NCI-H774 (cell line): Measurements from ENCODE around the gene ANKRD39.

ENCODE experiments used
- DNase-seq: peaks from one replicate; lab custom pipeline; 2025; lab: John Stamatoyannopoulos, UW

The ANKRD39 gene

DNA sequence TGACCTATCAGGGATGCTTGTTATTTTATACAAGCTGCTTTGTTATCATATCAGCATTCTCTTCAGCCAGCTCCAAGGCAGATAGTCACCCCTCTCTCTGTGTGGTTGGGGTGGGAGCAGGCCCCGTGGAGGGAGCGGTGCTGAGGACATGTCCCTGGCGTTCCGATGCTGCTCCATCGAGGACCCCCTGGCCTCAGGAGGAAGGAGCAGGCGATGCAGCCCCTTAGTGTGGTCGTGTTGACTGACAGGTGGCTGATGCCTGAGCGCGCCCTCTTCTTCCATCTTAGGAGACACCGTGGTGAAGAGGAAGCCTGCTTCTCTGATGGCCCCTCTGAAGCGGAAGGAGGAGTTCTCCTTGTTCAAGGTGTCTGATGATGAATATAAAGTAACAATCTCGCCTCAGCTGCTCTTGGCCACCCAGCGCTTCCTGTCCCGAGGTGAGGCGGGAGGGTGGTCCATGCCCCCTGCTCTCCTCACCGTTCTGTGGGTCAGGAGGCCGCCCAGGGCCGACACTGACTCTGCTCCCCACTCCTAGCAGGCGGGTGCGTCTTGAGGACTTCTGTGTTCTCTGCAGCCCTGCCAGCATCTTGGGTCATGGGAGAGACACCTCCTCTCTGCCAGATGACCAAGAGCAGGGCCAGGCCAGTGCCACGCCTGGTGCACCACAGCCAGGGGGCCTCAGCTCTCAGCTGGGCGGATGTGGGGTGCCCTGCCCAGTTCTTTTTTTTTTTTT is 31.1 kb downstream of the ANKRD39 start:
- no peak for DNase-seq

GRCh38 chr2:96825057-96825456 is 32.8 kb downstream of the ANKRD39 start:
- no peak for DNase-seq

DNA sequence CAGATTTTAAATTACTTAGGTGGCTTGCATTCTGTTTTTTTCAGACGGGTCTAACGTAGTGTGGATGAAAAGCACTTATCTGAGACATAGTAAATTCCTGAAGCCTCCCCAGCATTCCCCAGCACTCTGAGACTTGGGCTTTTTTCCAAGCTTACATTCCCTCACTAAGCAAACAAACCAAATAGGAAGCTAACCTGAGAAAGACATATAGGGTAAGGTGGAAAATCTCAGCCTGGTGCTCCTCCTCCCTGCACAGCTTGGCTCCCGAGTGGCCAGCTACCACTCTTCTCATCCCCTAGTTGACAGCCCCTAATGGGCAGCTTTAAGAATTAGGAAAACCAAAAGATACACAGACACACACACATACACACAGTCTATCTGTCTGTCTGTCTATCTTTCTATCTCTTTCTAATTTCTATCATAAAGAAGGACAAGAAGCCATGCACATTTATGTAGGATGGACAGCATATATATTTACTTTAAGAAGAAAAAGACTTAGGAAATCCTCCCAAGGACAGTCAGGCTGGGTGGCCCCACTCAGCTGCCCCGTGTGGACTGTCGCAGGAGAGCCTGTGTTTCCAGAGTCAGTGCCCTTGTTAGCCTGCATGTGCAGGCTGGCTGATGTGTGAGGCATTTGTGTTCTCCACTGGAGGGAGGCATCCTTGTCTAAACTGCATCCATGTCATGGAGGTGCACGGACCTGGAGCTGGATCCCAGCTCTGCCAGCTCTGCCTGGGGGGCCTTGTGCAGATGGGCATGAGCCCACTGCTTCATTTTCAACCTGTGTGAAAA is 33.5 kb downstream of the ANKRD39 start:
- DNase-seq: no peak

DNA sequence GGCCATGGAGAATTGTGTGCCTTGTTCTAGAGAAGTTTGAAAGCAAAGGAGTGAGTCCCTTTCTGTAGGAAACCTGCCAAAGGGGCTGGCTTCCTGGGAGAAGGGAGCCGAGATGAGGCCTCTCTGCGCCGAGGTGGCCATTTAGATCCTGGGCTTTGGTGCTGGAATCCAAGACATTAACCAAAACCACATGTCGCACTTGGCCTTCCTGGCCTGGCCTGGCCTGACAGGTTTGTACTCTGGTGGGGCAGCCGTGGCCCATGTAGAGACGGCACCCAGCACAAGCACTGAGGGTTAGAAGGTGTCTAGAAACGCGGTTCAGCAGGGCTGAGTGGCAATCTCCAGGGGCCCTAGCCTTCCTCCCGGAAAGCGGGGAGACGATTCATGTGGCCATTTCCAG is 34.6 kb downstream of the ANKRD39 start:
- no peak for DNase-seq

GRCh38 chr2:96822786-96823185 is 35.0 kb downstream of the ANKRD39 start:
- DNase-seq: no peak

DNA sequence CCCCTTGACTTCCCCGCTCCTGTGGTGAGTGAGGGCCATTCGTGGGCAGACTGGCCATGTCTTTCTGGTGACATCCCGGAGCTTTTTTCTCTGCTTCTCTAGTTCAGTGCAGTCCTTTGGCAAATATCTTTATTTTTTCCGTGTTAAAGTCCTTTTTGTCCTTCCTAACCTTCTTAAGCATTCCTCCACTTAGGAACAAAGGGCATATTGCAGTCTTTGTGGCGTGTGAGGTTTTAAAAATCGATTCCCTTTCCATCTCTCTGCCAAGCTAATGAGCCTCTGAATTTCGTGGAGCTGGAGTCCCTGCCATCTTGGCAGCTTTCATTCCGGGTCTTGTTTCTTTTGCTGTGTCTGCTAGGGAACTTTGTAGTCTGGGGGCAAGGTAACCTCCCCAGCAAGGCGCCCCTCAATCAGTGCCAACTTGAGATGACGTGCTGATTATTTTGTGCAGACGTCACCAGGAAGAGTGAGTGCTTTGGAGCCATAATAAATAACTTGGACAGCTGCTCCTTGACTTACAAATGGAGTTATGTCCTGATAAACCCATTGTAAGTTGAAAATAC is 36.6 kb downstream of the ANKRD39 start:
- no peak for DNase-seq

GRCh38 chr2:96819876-96820511 is 37.8 kb downstream of the ANKRD39 start:
- no peak for DNase-seq

- no peak for DNase-seq
Observed at GRCh38 chr2:96819128-96819875, 38.5 kb downstream of the ANKRD39 start.

DNA sequence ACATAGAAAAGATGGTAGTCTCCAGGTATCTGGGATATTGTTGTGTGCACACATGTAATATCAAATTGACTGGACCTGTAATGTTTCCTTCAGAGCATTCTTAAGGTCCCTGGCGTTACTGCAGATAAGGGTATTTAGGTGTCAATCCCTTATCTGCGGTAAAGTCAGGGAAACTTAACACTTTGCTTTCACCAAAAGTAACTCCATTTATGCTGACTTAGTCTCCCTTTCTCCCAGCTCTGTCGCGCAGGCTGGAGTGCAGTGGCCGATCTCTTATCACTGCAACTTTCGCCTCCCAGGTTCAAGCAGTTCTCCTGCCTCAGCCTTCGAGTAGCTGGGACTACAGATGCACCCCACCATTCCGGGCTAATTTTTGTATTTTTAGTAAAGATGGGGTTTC is 39.9 kb downstream of the ANKRD39 start:
- DNase-seq: no peak

GRCh38 chr2:96816836-96817702 is 40.7 kb downstream of the ANKRD39 start:
- no peak for DNase-seq

GRCh38 chr2:96816127-96816835 is 41.5 kb downstream of the ANKRD39 start, which contains the start of gene CNNM3:
Gene CNNM3 (plus strand): TSS chr2:96816268. CDS start chr2:96816278, 10 bp downstream.
- peak; percentile 92 for DNase-seq

- DNase-seq: no peak
Observed at GRCh38 chr2:96815326-96816126, 42.3 kb downstream of the ANKRD39 start.

GRCh38 chr2:96813656-96814055 is 44.2 kb downstream of the ANKRD39 start:
- DNase-seq: no peak

- no peak for DNase-seq
Observed at GRCh38 chr2:96811917-96812316, 45.9 kb downstream of the ANKRD39 start.

DNA sequence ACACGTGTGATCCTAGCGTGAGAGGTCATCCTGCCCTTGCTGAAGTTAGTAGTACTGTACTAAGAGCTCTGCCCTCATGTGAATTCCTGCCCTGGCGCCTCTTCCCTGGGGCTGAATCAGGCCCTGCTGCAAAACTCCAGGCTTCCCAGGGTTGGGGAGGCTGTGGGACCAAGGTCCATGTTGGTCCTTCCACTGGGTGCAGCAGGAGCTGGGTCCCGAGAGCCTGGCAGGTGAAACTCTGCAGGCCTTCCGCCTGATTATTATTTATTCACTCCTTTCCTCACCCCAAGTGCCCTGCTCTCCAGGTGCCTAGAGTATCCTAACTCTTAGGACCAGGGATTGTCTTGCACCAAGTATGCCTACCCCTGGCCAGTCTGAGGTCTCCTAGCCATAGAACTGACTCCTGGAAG is 47.0 kb downstream of the ANKRD39 start:
- no peak for DNase-seq

DNA sequence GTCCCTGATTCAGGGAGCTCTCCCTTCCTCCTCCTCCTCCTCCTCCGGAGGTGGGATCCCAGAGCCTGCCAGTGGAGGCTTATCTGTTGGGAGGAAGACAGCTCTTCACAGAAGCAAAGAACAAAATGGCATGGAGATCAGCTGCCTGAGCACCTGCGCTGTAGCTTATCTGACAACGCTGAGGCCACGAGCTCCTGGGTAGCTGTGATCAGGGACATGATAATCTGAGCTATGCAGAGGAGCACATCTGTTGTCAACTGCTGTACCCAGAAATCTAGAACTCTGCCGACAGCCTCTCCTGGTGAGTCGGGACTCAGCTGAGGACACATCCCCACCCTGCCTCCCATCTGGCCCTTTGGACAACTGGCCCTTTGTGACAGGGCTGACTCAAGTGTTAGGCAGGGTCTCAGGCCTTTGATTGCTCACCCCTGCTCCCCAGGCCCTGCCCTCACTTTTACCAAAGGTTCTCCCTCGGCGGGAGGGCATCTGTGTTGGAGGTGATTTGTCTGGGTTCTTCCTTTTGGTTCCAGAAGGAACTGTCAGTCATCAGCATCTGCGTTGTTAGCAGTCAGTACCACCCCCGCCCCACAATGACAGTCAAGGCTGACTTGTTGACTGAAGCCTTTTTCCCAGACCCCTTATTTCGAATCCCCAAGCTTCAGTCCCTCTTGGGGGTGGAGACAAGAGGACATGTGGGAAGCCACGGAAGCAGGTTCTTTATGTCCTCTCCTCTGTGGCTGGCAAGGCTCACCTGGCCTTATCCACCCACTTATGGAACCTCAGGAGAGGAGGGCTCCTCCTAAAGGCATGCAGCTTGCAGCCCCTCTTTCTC is 47.6 kb downstream of the ANKRD39 start:
- no peak for DNase-seq

- no peak for DNase-seq
Observed at GRCh38 chr2:96809216-96809882, 48.5 kb downstream of the ANKRD39 start.
